Vagina (tissue), 2 donors: ENCODE results near the gene HAUS6. TPM values are rescaled to one million over a fixed set of nuclear protein-coding genes. Genes with fewer than 3 reads are reported as not detected.
A peak's percentile ranks its signal among the peaks of the same experiment; 100 is the strongest.

Experiments used
- DNase-seq, 2 donors: peaks; one replicate each; pipeline ENCODE4 v3.0.0-alpha.2; 2017; ENCODE audit errors: extremely low spot score in 2 of 2
- H3K27ac ChIP-seq: fragments of 200-600 bp; sonication (generic); one replicate; pipeline ENCODE4 v1.5.1; 2019
- H3K27me3 ChIP-seq: fragments of 200-600 bp; sonication (generic); one replicate; pipeline ENCODE4 v1.5.1; 2019
- H3K36me3 ChIP-seq, 2 donors: fragments of 200-600 bp; sonication (generic); one replicate each; pipeline ENCODE4 v1.5.1; 2017 to 2019
- H3K4me1 ChIP-seq: fragments of 200-600 bp; sonication (generic); one replicate; pipeline ENCODE4 v1.5.1; 2019
- H3K4me3 ChIP-seq, 2 donors: fragments of 200-600 bp; sonication (generic); 1 replicate in 1 of 2; 2 replicates in 1 of 2; pipeline ENCODE4 v1.5.1; 2016 to 2019
- H3K9me3 ChIP-seq: fragments of 200-600 bp; sonication (generic); one replicate; pipeline ENCODE4 v1.5.1; 2019
- CTCF ChIP-seq, 3 experiments: fragments of 450-650 bp in 2 of 3; fragments of 200-600 bp in 1 of 3; sonication (generic) in 1 of 3; IDR thresholded peaks; one replicate each; pipeline ENCODE4 v1.5.1; 2017 to 2019; ENCODE audit warnings: antibody characterized with exemption in 3 of 3, mild to moderate bottlenecking in 2 of 3, moderate library complexity in 2 of 3
- POLR2A ChIP-seq, 2 donors: fragments of 450-650 bp; IDR thresholded peaks; one replicate each; pipeline ENCODE4 v1.6.1; 2017; ENCODE audit warnings: antibody characterized with exemption in 2 of 2, mild to moderate bottlenecking in 2 of 2, moderate library complexity in 2 of 2
- POLR2AphosphoS5 ChIP-seq, 2 donors: sonication (generic); formaldehyde crosslinking; IDR thresholded peaks; one replicate each; pipeline ENCODE4 v1.9.0; 2017; ENCODE audit warnings: antibody characterized with exemption in 2 of 2, mild to moderate bottlenecking in 2 of 2, low read depth in 1 of 2; ENCODE audit not compliant: insufficient read depth in 1 of 2
- intact Hi-C: fragments of 100-400 bp; cut with DNase I; formaldehyde crosslinking; loops from one replicate; pipeline ENCODE4 v1.15.1; 2023
- small RNA-seq: library from RNA; depleted of rRNA; stranded (forward); fragments of <200 nt; gene quantifications from one replicate; pipeline ENCODE3, GENCODE V24; 2016
- total RNA-seq: library from RNA; depleted of rRNA; stranded (reverse); fragments of >200 nt; gene quantifications from one replicate; pipeline ENCODE4 v1.2.3, GENCODE V29; 2016

Gene HAUS6
- total RNA-seq, 1 donor from 2014 or later: 7.1 TPM

GRCh38 chr9:19009391-19009965, 93.2 kb downstream of the HAUS6 start:
- Histone ChIP-seq H3K9me3 (no peaks in the 10 kb centered on the region), H3K27me3 (no peaks in the 10 kb centered on the region), H3K4me3 (no peak overlapping the region), H3K36me3 (no peaks in the 10 kb centered on the region), H3K27ac (no peak overlapping the region), H3K4me1 (peaks cover 4% of the 10 kb centered on the region)
- TF ChIP-seq CTCF (IDR thresholded peaks at IDR 0.05) (no peak), POLR2AphosphoS5 (IDR thresholded peaks at IDR 0.05; ENCODE audit: insufficient read depth in 1 of 2, low read depth in 1 of 2) (no peak), POLR2A (IDR thresholded peaks at IDR 0.05) (no peak)
- intact Hi-C loops: no loop called here
- no peak for DNase-seq

Small RNAs within 50 kb of the gene (small RNA-seq; reads per million reads assigned to genes)
- gene RF00019 (not detected), gene RNU6-264P (not detected), gene SCARNA8 (9.8 reads per million, percentile 92 among the genes with 10 or more reads in this experiment)

Other genes starting within 250 kb of the HAUS6 start
- gene SAXO1, start 69.7 kb downstream of the HAUS6 start, total RNA-seq: not detected
- 68.0 TPM for gene RRAGA, start 53.5 kb downstream of the HAUS6 start, total RNA-seq
- gene PLIN2, start 24.6 kb upstream of the HAUS6 start, total RNA-seq: 367 TPM
- gene DENND4C, start 127.8 kb upstream of the HAUS6 start, total RNA-seq: 92.3 TPM